SK-N-SH treated with all-trans-retinoic acid at 6 μM for 48 hours (cell line): ENCODE data around the gene EML4.

Experiments
- ATAC-seq: fragments of 200-7000 bp; cut with Tn5 transposase; 3 replicates; pipeline ENCODE4 v1.9.1; 2020; ENCODE audit warnings: mild to moderate bottlenecking, moderate library complexity
- BACH2 ChIP-seq: fragments of 250-450 bp; sonication (Bioruptor Pico); IDR thresholded peaks from 2 replicates; pipeline ENCODE4 v1.9.0; 2021; ENCODE audit warnings: mild to moderate bottlenecking, borderline replicate concordance
- CSDC2 ChIP-seq: fragments of 250-450 bp; sonication (Bioruptor Pico); IDR thresholded peaks from 2 replicates; pipeline ENCODE4 v1.5.0; 2020; ENCODE audit warnings: mild to moderate bottlenecking, moderate library complexity
- ESRRG ChIP-seq: fragments of 250-450 bp; sonication (Bioruptor Pico); IDR thresholded peaks from 2 replicates; pipeline ENCODE4 v1.6.1; 2021; ENCODE audit warnings: mild to moderate bottlenecking
- GLIS3 ChIP-seq: fragments of 250-450 bp; sonication (Bioruptor Pico); IDR thresholded peaks from 2 replicates; pipeline ENCODE4 v1.5.0; 2020; ENCODE audit warnings: mild to moderate bottlenecking, moderate library complexity
- ISL1 ChIP-seq: fragments of 250-450 bp; sonication (Bioruptor Pico); IDR thresholded peaks from 2 replicates; pipeline ENCODE4 v2.1.2; 2022; ENCODE audit warnings: mild to moderate bottlenecking, moderate library complexity
- OSR1 ChIP-seq: fragments of 250-450 bp; sonication (Bioruptor Pico); IDR thresholded peaks from 2 replicates; pipeline ENCODE4 v1.8.0; 2022; ENCODE audit warnings: moderate library complexity, mild to moderate bottlenecking, inconsistent platforms
- PPARA ChIP-seq: fragments of 250-450 bp; sonication (Bioruptor Pico); IDR thresholded peaks from 2 replicates; pipeline ENCODE4 v1.5.0; 2020; ENCODE audit warnings: mild to moderate bottlenecking, borderline replicate concordance
- RARB ChIP-seq: fragments of 250-450 bp; sonication (Bioruptor Pico); IDR thresholded peaks from 2 replicates; pipeline ENCODE4 v1.8.0; 2021; ENCODE audit warnings: mild to moderate bottlenecking, moderate library complexity
- TCF4 ChIP-seq: fragments of 250-450 bp; sonication (Bioruptor Pico); IDR thresholded peaks from 2 replicates; pipeline ENCODE4 v1.8.0; 2021; ENCODE audit warnings: mild to moderate bottlenecking, moderate library complexity, borderline replicate concordance
- ZC3H10 ChIP-seq: fragments of 250-450 bp; sonication (Bioruptor Pico); IDR thresholded peaks from 2 replicates; pipeline ENCODE4 v1.5.1; 2021; ENCODE audit warnings: mild to moderate bottlenecking, moderate library complexity
- ZFP3 ChIP-seq: fragments of 250-450 bp; sonication (Bioruptor Pico); IDR thresholded peaks from 2 replicates; pipeline ENCODE4 v1.5.0; 2020; ENCODE audit warnings: mild to moderate bottlenecking, moderate library complexity
- ZFP30 ChIP-seq: fragments of 450-650 bp; formaldehyde crosslinking; IDR thresholded peaks from 2 replicates; pipeline ENCODE4 v1.5.0; 2022; ENCODE audit warnings: mild to moderate bottlenecking, moderate library complexity
- ZNF565 ChIP-seq: fragments of 450-650 bp; formaldehyde crosslinking; conservative IDR thresholded peaks from 2 replicates; pipeline ENCODE4 v1.5.0; 2020; ENCODE audit warnings: low read depth, mild to moderate bottlenecking, moderate library complexity
- ZNF8 ChIP-seq: fragments of 450-650 bp; formaldehyde crosslinking; IDR thresholded peaks from 2 replicates; pipeline ENCODE4 v1.5.0; 2020; ENCODE audit warnings: mild to moderate bottlenecking, moderate library complexity
- TF ChIP-seq, protein P1 (sequence below): fragments of 250-450 bp; sonication (Bioruptor Pico); IDR thresholded peaks from 2 replicates; pipeline ENCODE4 v1.5.1; 2021; ENCODE audit warnings: mild to moderate bottlenecking, moderate library complexity
- TF ChIP-seq, protein P2 (sequence below): fragments of 250-450 bp; sonication (Bioruptor Pico); IDR thresholded peaks from 2 replicates; pipeline ENCODE4 v1.8.0; 2020; ENCODE audit warnings: mild to moderate bottlenecking, moderate library complexity, borderline replicate concordance
- TF ChIP-seq, protein P3 (sequence below): fragments of 250-450 bp; sonication (Bioruptor Pico); IDR thresholded peaks from 2 replicates; pipeline ENCODE4 v1.5.0; 2020; ENCODE audit warnings: mild to moderate bottlenecking, moderate library complexity
- TF ChIP-seq, protein P4 (sequence below): fragments of 250-450 bp; sonication (Bioruptor Pico); IDR thresholded peaks from 2 replicates; pipeline ENCODE4 v1.5.1; 2020; ENCODE audit warnings: low read depth, mild to moderate bottlenecking, moderate library complexity

Gene EML4

DNA sequence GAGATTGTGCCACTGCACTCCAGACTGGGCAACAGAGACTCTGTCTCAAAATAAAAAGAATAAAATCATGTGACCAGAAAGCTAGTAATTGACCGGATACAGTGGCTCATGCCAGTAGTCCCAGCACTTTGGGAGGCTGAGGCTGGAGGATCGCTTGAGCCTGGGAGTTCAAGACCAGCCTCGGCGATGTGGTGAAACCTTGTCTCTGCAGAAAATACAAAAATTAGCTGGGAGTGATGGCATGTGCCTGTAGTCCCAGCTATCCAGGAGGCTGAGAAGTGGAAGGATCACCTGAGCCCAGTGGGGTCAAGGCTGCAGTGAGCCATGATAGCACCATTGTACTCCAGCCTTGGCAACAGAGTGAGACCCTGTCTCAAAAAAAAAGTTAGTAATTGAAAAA is 155.1 kb downstream of the EML4 start:
- TF ChIP-seq ZFP3 (CRISPR knock-in tag) (no peak), BACH2 (CRISPR knock-in tag) (no peak)
- ATAC-seq: no peak

DNA sequence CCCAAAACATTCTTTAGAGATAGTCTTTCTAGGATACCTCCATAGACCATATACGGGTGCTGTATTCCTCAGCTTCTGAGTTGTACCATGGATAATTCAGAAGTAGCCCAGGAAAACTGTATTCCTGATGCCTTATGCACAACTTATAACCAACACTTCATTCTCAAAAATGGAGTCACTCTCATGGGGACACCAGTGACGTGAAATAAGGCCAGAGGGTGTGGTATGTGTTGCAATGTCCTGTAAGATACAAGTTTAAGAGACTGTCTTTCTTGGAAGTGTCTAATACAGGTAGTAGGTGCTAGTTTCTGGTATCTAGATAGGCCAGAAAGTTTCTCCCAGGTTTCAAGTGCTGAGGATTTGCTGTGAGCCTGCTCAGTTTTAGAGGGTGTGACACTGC is 155.8 kb downstream of the EML4 start:
- TF ChIP-seq, protein P1, sequence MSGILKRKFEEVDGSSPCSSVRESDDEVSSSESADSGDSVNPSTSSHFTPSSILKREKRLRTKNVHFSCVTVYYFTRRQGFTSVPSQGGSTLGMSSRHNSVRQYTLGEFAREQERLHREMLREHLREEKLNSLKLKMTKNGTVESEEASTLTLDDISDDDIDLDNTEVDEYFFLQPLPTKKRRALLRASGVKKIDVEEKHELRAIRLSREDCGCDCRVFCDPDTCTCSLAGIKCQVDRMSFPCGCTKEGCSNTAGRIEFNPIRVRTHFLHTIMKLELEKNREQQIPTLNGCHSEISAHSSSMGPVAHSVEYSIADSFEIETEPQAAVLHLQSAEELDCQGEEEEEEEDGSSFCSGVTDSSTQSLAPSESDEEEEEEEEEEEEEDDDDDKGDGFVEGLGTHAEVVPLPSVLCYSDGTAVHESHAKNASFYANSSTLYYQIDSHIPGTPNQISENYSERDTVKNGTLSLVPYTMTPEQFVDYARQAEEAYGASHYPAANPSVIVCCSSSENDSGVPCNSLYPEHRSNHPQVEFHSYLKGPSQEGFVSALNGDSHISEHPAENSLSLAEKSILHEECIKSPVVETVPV (CRISPR knock-in tag): no peak
- TF ChIP-seq ZFP3 (CRISPR knock-in tag) (no peak), GLIS3 (CRISPR knock-in tag) (no peak), ZFP30 (no peak), ZNF8 (CRISPR knock-in tag) (no peak), ESRRG (CRISPR knock-in tag) (no peak)
- TF ChIP-seq, protein P2, sequence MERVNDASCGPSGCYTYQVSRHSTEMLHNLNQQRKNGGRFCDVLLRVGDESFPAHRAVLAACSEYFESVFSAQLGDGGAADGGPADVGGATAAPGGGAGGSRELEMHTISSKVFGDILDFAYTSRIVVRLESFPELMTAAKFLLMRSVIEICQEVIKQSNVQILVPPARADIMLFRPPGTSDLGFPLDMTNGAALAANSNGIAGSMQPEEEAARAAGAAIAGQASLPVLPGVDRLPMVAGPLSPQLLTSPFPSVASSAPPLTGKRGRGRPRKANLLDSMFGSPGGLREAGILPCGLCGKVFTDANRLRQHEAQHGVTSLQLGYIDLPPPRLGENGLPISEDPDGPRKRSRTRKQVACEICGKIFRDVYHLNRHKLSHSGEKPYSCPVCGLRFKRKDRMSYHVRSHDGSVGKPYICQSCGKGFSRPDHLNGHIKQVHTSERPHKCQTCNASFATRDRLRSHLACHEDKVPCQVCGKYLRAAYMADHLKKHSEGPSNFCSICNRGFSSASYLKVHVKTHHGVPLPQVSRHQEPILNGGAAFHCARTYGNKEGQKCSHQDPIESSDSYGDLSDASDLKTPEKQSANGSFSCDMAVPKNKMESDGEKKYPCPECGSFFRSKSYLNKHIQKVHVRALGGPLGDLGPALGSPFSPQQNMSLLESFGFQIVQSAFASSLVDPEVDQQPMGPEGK: no peak
- TF ChIP-seq, protein P3, sequence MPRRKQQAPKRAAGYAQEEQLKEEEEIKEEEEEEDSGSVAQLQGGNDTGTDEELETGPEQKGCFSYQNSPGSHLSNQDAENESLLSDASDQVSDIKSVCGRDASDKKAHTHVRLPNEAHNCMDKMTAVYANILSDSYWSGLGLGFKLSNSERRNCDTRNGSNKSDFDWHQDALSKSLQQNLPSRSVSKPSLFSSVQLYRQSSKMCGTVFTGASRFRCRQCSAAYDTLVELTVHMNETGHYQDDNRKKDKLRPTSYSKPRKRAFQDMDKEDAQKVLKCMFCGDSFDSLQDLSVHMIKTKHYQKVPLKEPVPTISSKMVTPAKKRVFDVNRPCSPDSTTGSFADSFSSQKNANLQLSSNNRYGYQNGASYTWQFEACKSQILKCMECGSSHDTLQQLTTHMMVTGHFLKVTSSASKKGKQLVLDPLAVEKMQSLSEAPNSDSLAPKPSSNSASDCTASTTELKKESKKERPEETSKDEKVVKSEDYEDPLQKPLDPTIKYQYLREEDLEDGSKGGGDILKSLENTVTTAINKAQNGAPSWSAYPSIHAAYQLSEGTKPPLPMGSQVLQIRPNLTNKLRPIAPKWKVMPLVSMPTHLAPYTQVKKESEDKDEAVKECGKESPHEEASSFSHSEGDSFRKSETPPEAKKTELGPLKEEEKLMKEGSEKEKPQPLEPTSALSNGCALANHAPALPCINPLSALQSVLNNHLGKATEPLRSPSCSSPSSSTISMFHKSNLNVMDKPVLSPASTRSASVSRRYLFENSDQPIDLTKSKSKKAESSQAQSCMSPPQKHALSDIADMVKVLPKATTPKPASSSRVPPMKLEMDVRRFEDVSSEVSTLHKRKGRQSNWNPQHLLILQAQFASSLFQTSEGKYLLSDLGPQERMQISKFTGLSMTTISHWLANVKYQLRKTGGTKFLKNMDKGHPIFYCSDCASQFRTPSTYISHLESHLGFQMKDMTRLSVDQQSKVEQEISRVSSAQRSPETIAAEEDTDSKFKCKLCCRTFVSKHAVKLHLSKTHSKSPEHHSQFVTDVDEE (CRISPR knock-in tag): no peak
- ATAC-seq: no peak

DNA sequence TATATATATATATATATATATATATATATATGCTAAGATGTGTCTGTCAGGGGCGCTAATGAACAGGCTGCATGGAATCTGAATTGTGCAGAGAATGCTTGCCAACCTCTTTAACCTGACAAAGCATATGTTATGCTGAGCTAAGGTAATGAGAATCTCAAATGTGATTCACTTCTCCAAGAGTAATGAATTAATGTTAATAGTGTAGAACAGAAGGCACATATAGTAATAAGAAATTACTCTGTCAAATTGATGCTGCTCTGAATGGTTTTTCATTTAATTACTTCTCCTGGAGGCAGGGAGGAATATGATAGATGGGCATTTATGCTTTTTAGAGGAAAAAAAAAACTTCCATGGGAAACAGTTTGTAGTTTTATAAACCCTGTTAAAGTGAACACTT is 156.5 kb downstream of the EML4 start:
- no peak for ATAC-seq
- TF ChIP-seq, protein P2: no peak
- TF ChIP-seq ISL1 (peak; percentile 80), ZC3H10 (CRISPR knock-in tag) (no peak), TCF4 (CRISPR knock-in tag) (no peak), RARB (CRISPR knock-in tag) (no peak), PPARA (no peak)

DNA sequence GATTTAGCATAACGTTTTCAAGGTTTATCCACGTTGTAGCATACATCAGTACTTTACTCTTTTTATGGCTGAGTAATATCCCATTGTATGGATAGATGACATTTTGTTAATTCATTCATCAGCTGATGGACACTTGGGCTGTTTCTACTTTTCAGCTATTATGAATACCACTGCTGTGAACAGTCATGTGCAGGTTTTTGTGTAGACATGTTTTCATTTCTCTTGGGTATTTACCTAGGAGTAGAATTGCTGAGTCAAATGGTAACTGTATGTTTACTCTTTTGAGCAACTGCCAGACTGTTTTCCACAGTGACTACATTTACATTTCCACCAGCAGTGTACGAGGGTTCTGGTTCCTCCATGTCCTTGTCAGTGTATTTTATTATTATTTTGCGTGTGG is 158.0 kb downstream of the EML4 start:
- ATAC-seq: no peak
- no peak for TF ChIP-seq ZNF565 (CRISPR knock-in tag)
- TF ChIP-seq ZFP30: no peak
- TF ChIP-seq, protein P4, sequence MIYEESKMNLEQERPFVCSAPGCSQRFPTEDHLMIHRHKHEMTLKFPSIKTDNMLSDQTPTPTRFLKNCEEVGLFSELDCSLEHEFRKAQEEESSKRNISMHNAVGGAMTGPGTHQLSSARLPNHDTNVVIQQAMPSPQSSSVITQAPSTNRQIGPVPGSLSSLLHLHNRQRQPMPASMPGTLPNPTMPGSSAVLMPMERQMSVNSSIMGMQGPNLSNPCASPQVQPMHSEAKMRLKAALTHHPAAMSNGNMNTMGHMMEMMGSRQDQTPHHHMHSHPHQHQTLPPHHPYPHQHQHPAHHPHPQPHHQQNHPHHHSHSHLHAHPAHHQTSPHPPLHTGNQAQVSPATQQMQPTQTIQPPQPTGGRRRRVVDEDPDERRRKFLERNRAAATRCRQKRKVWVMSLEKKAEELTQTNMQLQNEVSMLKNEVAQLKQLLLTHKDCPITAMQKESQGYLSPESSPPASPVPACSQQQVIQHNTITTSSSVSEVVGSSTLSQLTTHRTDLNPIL (CRISPR knock-in tag): no peak
- TF ChIP-seq CSDC2 (CRISPR knock-in tag): no peak
- TF ChIP-seq OSR1 (CRISPR knock-in tag): no peak
- no peak for TF ChIP-seq ESRRG (CRISPR knock-in tag)

DNA sequence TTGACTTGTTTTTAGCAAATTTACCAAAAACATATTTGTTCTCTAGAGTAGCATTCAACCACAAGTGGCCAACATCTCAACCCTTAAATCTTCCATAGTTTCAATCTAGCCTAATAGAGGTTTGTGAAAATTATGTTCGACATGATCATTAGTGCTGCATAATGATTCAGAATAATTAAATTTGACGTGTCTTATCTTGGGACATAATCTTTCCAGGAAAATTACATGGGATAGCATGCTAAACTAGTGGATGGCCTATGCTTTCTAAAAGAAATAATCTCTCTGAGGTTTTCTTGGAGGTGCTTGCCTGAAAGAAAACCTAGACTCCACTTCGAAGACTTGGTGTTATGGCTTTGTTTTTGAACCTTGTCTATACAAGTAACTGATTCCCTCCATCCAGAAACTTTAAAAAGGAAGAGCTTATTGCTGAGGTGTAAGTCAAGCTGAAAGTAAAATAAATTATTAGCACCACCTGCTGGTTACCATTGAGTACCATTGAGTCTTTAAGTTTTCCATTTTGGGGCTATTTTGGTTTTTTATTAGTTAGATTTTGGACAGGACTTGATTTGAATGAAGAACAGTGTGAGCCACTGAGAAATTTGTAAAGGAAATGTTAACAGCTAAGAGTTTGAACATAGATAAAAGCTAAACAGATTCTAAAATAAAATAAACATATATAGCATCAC is 159.1 kb downstream of the EML4 start:
- TF ChIP-seq ZFP3 (CRISPR knock-in tag) (no peak), ZNF565 (CRISPR knock-in tag) (no peak), CSDC2 (CRISPR knock-in tag) (no peak), ISL1 (no peak)
- TF ChIP-seq, protein P2: no peak
- ATAC-seq: peak; percentile 77
